ENCODE data around the gene GATA5.

The GATA5 gene

GRCh38 chr20:62472941-62473585 is 2.7 kb downstream of the GATA5 start:
- TF ChIP-seq FOXM1 (IDR thresholded peaks at IDR 0.05; ENCODE audit: borderline replicate concordance, low read depth) (no peak), TCF12 (IDR thresholded peaks at IDR 0.05; ENCODE audit: low read depth) (no peak), CREB1 (IDR thresholded peaks at IDR 0.05; ENCODE audit: low read depth) (no peak), USF1 (IDR thresholded peaks at IDR 0.05) (no peak), TEAD4 (IDR thresholded peaks at IDR 0.05) (no peak), TAF1 (IDR thresholded peaks at IDR 0.05; ENCODE audit: low read depth) (no peak), RAD21 (IDR thresholded peaks at IDR 0.05; ENCODE audit: low read depth) (no peak), EP300 (IDR thresholded peaks at IDR 0.05; ENCODE audit: borderline replicate concordance) (no peak), ZBTB7A (IDR thresholded peaks at IDR 0.05; ENCODE audit: low read depth) (no peak), EGR1 (IDR thresholded peaks at IDR 0.05) (no peak), CEBPB (IDR thresholded peaks at IDR 0.05) (no peak), NFIC (IDR thresholded peaks at IDR 0.05) (no peak)

DNA sequence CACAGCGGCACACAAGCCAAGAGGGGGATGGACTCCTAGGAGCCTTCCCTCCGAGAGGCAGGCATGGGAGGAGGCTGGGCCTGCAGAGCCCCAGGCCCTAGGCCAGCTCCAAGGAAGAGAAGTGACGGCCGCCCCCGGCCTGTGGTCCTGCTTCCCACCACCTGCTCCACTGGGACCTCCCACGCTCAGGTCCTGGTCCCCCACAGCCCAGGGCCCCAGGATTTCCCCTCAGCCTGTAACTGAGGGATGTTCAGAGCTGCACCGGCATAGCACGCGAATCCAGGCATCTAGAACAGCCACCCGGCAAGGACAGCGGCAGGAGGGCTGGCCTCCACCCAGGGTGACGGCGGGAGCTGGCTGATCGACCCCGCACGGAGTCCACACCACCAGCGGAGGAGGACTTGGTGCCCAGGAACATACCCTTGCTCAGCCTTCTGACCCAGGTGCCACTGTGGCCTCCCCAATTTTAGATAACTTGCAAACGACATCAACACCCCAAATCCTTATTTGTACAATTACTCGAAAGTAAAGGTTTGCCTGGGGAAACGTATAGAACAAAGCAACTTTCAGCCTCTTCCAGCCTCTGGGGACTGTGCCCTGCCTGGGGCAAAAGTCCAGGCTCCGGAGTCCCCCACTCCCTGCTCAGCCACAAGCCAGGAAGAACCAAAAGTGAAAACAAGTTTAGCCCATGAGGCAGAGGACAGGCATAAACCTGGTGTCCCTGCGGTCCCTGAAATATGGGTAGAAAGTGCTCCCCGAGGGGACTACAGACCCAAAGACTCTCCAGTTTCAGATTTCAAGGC is 3.5 kb downstream of the GATA5 start:
- TF ChIP-seq NFIC (IDR thresholded peaks at IDR 0.05): no peak
- no peak for TF ChIP-seq USF1 (IDR thresholded peaks at IDR 0.05)
- no peak for TF ChIP-seq RAD21 (IDR thresholded peaks at IDR 0.05; ENCODE audit: low read depth)
- TF ChIP-seq CREB1 (IDR thresholded peaks at IDR 0.05; ENCODE audit: low read depth): no peak
- no peak for TF ChIP-seq TCF12 (IDR thresholded peaks at IDR 0.05; ENCODE audit: low read depth)

DNA sequence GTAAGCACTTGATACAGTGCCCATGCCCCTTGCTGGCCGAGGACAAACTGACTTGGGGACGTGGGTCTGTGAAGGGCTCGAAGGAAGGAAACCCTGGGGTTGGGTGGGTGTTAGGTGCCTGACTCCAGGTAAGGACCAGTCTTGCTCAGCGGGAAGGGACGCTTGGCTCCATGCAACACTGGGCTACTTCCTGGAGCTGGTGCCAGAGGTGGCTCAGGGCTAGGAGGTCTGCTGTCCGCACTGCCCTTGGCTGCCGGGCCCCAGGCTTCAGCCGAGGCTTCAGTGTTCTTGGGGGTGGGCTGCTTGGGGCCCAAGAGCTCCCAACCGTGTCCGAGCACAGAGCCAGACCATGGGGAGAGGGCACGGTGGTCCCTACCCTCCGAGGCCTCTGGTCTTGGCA is 5.3 kb downstream of the GATA5 start:
- no peak for TF ChIP-seq CREB1 (IDR thresholded peaks at IDR 0.05; ENCODE audit: low read depth)
- no peak for TF ChIP-seq USF1 (IDR thresholded peaks at IDR 0.05)
- TF ChIP-seq TCF12 (IDR thresholded peaks at IDR 0.05; ENCODE audit: low read depth): no peak
- TF ChIP-seq TAF1 (IDR thresholded peaks at IDR 0.05; ENCODE audit: low read depth): no peak
- TF ChIP-seq, protein P1, sequence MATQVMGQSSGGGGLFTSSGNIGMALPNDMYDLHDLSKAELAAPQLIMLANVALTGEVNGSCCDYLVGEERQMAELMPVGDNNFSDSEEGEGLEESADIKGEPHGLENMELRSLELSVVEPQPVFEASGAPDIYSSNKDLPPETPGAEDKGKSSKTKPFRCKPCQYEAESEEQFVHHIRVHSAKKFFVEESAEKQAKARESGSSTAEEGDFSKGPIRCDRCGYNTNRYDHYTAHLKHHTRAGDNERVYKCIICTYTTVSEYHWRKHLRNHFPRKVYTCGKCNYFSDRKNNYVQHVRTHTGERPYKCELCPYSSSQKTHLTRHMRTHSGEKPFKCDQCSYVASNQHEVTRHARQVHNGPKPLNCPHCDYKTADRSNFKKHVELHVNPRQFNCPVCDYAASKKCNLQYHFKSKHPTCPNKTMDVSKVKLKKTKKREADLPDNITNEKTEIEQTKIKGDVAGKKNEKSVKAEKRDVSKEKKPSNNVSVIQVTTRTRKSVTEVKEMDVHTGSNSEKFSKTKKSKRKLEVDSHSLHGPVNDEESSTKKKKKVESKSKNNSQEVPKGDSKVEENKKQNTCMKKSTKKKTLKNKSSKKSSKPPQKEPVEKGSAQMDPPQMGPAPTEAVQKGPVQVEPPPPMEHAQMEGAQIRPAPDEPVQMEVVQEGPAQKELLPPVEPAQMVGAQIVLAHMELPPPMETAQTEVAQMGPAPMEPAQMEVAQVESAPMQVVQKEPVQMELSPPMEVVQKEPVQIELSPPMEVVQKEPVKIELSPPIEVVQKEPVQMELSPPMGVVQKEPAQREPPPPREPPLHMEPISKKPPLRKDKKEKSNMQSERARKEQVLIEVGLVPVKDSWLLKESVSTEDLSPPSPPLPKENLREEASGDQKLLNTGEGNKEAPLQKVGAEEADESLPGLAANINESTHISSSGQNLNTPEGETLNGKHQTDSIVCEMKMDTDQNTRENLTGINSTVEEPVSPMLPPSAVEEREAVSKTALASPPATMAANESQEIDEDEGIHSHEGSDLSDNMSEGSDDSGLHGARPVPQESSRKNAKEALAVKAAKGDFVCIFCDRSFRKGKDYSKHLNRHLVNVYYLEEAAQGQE (IDR thresholded peaks at IDR 0.05; ENCODE audit: low read depth): no peak
- no peak for TF ChIP-seq ZBTB7A (IDR thresholded peaks at IDR 0.05; ENCODE audit: low read depth)
- no peak for TF ChIP-seq EGR1 (IDR thresholded peaks at IDR 0.05)
- no peak for TF ChIP-seq RAD21 (IDR thresholded peaks at IDR 0.05; ENCODE audit: low read depth)
- no peak for TF ChIP-seq FOXM1 (IDR thresholded peaks at IDR 0.05; ENCODE audit: borderline replicate concordance, low read depth)
- TF ChIP-seq CEBPB (IDR thresholded peaks at IDR 0.05): no peak
- no peak for TF ChIP-seq YY1 (IDR thresholded peaks at IDR 0.05; ENCODE audit: low read depth)
- TF ChIP-seq EP300 (IDR thresholded peaks at IDR 0.05; ENCODE audit: borderline replicate concordance): no peak
- TF ChIP-seq NFIC (IDR thresholded peaks at IDR 0.05): no peak
- no peak for TF ChIP-seq MAX (IDR thresholded peaks at IDR 0.05)
- no peak for TF ChIP-seq TEAD4 (IDR thresholded peaks at IDR 0.05)

DNA sequence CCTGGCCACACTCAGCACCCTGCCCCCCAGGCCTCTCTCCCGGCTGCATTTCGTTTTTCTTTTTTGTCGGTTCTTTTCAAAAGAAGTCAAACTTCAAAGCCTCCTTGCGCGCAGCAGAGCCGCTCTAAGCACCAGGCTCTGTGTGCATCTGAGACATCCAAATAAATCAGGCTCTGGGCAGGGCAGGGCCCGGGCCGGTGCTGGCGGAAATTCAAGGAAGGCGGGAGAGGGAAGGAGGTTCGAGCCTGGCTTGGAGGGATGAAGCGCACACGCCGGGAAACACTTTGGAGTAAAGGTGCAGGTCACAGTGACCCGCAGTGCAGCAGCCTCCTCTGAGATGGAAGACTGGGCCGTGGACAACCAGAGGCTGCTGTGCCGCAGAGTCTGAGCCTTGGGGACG is 5.8 kb downstream of the GATA5 start:
- TF ChIP-seq CEBPB (IDR thresholded peaks at IDR 0.05): no peak
- TF ChIP-seq ZBTB7A (IDR thresholded peaks at IDR 0.05; ENCODE audit: low read depth): no peak
- TF ChIP-seq CREB1 (IDR thresholded peaks at IDR 0.05; ENCODE audit: low read depth): no peak
- TF ChIP-seq TCF12 (IDR thresholded peaks at IDR 0.05; ENCODE audit: low read depth): no peak
- TF ChIP-seq RAD21 (IDR thresholded peaks at IDR 0.05; ENCODE audit: low read depth): no peak
- no peak for TF ChIP-seq EGR1 (IDR thresholded peaks at IDR 0.05)
- no peak for TF ChIP-seq USF1 (IDR thresholded peaks at IDR 0.05)
- TF ChIP-seq FOXM1 (IDR thresholded peaks at IDR 0.05; ENCODE audit: borderline replicate concordance, low read depth): no peak
- no peak for TF ChIP-seq EP300 (IDR thresholded peaks at IDR 0.05; ENCODE audit: borderline replicate concordance)
- TF ChIP-seq TEAD4 (IDR thresholded peaks at IDR 0.05): no peak
- no peak for TF ChIP-seq TAF1 (IDR thresholded peaks at IDR 0.05; ENCODE audit: low read depth)
- no peak for TF ChIP-seq MAX (IDR thresholded peaks at IDR 0.05)
- no peak for TF ChIP-seq YY1 (IDR thresholded peaks at IDR 0.05; ENCODE audit: low read depth)
- TF ChIP-seq, protein P1 (IDR thresholded peaks at IDR 0.05; ENCODE audit: low read depth): no peak
- no peak for TF ChIP-seq NFIC (IDR thresholded peaks at IDR 0.05)
